Suppressor macrophage (primary cell): Measurements from ENCODE around the gene IL21R.
"Not testable (repeated sequence)": the region's sequence is repeated elsewhere in the genome, so short reads cannot be mapped to it uniquely, and the experiment has no call there.

ENCODE experiments used
- DNase-seq, 4 experiments: peaks; one replicate each; pipeline ENCODE4 v3.0.0-alpha.2; 2020 to 2022

The IL21R gene

GRCh38 chr16:27428026-27428785 lies 26.2 kb downstream of the IL21R start:
- peak in 3 of 4 experiments; percentile 37 to 48 (median 39) for DNase-seq

GRCh38 chr16:27429330-27429871 lies 27.4 kb downstream of the IL21R start:
- no peak for DNase-seq

GRCh38 chr16:27429981-27430441 lies 28.0 kb downstream of the IL21R start:
- DNase-seq, result no peak

GRCh38 chr16:27430512-27430911 lies 28.5 kb downstream of the IL21R start:
- DNase-seq, result no peak

GRCh38 chr16:27430923-27431484 lies 29.0 kb downstream of the IL21R start:
- peak; percentile 15 to 57 (median 40) for DNase-seq

GRCh38 chr16:27431773-27432532 lies 30.0 kb downstream of the IL21R start:
- no peak for DNase-seq

- peak in 1 of 4 experiments; percentile 7 for DNase-seq
These were observed 30.6 kb downstream of the IL21R start for GRCh38 chr16:27432558-27432957.

- DNase-seq, result not testable (repeated sequence)
These were observed 31.2 kb downstream of the IL21R start for GRCh38 chr16:27433191-27433590.

GRCh38 chr16:27433636-27434035 lies 31.7 kb downstream of the IL21R start:
- peak in 3 of 4 experiments; percentile 43 to 55 (median 54) for DNase-seq

- no peak for DNase-seq
These were observed 32.4 kb downstream of the IL21R start for GRCh38 chr16:27434141-27435051.

GRCh38 chr16:27435146-27435545 lies 33.2 kb downstream of the IL21R start:
- not testable (repeated sequence) for DNase-seq

- DNase-seq, result no peak
These were observed 34.1 kb downstream of the IL21R start for GRCh38 chr16:27436065-27436464.

- no peak for DNase-seq
These were observed 35.1 kb downstream of the IL21R start for GRCh38 chr16:27436921-27437650.

- no peak for DNase-seq
These were observed 36.0 kb downstream of the IL21R start for GRCh38 chr16:27437946-27438345.

GRCh38 chr16:27439271-27440018 lies 37.5 kb downstream of the IL21R start:
- no peak for DNase-seq

GRCh38 chr16:27441276-27441675 lies 39.3 kb downstream of the IL21R start:
- DNase-seq, result no peak

- DNase-seq, result no peak
These were observed 40.0 kb downstream of the IL21R start for GRCh38 chr16:27441998-27442397.

GRCh38 chr16:27444015-27444414 lies 42.0 kb downstream of the IL21R start:
- DNase-seq, result no peak

GRCh38 chr16:27444470-27444869 lies 42.5 kb downstream of the IL21R start:
- DNase-seq, result no peak

- no peak for DNase-seq
These were observed 43.7 kb downstream of the IL21R start for GRCh38 chr16:27445502-27446175.
